GM13977 (cell line): ENCODE measurements around the gene NBPF20.
"Not testable (repeated sequence)": the region's sequence is repeated elsewhere in the genome, so short reads cannot be mapped to it uniquely, and the experiment has no call there.

ENCODE experiments used
- DNase-seq: peaks from one replicate; pipeline ENCODE4 v3.0.0; 2012; ENCODE audit warnings: low spot score
- CTCF ChIP-seq: IDR thresholded peaks from 2 replicates; pipeline ENCODE4 v1.5.1; 2012; ENCODE audit warnings: mild to moderate bottlenecking, control low read depth; ENCODE audit not compliant: insufficient read depth; ENCODE audit errors: extremely low read depth, missing control alignments
- in situ Hi-C: fragments of 300-500 bp; cut with MboI; formaldehyde crosslinking; loops from one replicate; pipeline ENCODE4 v1.12.0; 2022; ENCODE audit warnings: low sequenced_read_pairs, low pct_unique_long_range_greater_than_20kb, mixed read lengths, inconsistent platforms; ENCODE audit not compliant: unreplicated experiment

The NBPF20 gene

GRCh38 chr1:145425436-145426029 is at the start of gene NBPF20:
TSS of gene NBPF20 (minus strand) at chr1:145425603. CDS start at chr1:145405272, 20,331 bp downstream.
- no peak for TF ChIP-seq CTCF
- DNase-seq: peak; percentile 93
- in situ Hi-C loops: no loop called here

GRCh38 chr1:145474837-145475368 is 49.5 kb upstream of the NBPF20 start:
- DNase-seq, in situ Hi-C loops: not testable (repeated sequence)

GRCh38 chr1:145472731-145473130 is 47.3 kb upstream of the NBPF20 start:
- DNase-seq, in situ Hi-C loops: not testable (repeated sequence)

- in situ Hi-C loops, DNase-seq: not testable (repeated sequence)
These were observed 46.0 kb upstream of the NBPF20 start for GRCh38 chr1:145471365-145471764.

GRCh38 chr1:145465405-145466144 is 40.2 kb upstream of the NBPF20 start:
- peak; percentile 21 for DNase-seq
- in situ Hi-C loops: not testable (repeated sequence)

- DNase-seq, in situ Hi-C loops: not testable (repeated sequence)
These were observed 39.4 kb upstream of the NBPF20 start for GRCh38 chr1:145464708-145465336.

- DNase-seq, in situ Hi-C loops: not testable (repeated sequence)
These were observed 38.6 kb upstream of the NBPF20 start for GRCh38 chr1:145464017-145464416.

- DNase-seq, in situ Hi-C loops: not testable (repeated sequence)
These were observed 35.3 kb upstream of the NBPF20 start for GRCh38 chr1:145460684-145461083.

GRCh38 chr1:145460048-145460447 is 34.6 kb upstream of the NBPF20 start:
- in situ Hi-C loops, DNase-seq: not testable (repeated sequence)

GRCh38 chr1:145459591-145459990 is 34.2 kb upstream of the NBPF20 start:
- in situ Hi-C loops, DNase-seq: not testable (repeated sequence)

GRCh38 chr1:145459063-145459462 is 33.7 kb upstream of the NBPF20 start:
- in situ Hi-C loops, DNase-seq: not testable (repeated sequence)

GRCh38 chr1:145454824-145455177 is 29.4 kb upstream of the NBPF20 start:
- in situ Hi-C loops, DNase-seq: not testable (repeated sequence)

- in situ Hi-C loops, DNase-seq: not testable (repeated sequence)
These were observed 28.7 kb upstream of the NBPF20 start for GRCh38 chr1:145453873-145454823.

- in situ Hi-C loops, DNase-seq: not testable (repeated sequence)
These were observed 27.1 kb upstream of the NBPF20 start for GRCh38 chr1:145452506-145452905.

GRCh38 chr1:145451914-145452313 is 26.5 kb upstream of the NBPF20 start:
- in situ Hi-C loops: not testable (repeated sequence)

GRCh38 chr1:145445219-145445618 is 19.8 kb upstream of the NBPF20 start:
- DNase-seq, in situ Hi-C loops: not testable (repeated sequence)

More at GRCh38 chr1:145451914-145452313, 26.5 kb upstream of the NBPF20 start:
- not testable (repeated sequence) for DNase-seq
